ENCODE data around the gene MAP1A.

Gene MAP1A

DNA sequence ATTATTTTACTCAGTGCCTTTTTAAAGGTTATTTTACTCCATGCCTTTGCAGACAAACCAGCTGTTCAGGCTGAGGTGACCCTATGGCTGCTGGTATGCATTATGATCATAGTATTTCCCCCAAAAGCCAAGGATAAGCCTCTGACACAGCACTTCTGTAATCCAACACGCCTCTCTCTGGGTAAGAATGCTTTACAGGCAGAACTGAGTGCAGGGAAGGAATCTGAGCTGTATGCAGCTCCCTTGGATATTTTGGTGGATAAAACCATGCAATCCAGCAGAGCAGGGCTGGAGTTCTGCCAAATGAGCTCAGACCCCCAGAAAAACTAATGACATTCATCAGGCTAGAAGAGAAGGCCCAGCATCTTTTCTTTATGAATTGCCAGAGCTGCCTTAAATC, 11.7 kb upstream of the MAP1A start:
- Mint-ChIP-seq H3K36me3 (no peaks in the 10 kb centered on the region), H3K27ac (no peak overlapping the region), H3K9me3 (no peaks in the 10 kb centered on the region), H3K4me1 (peaks cover 10% of the 10 kb centered on the region), H3K4me3 (no peak overlapping the region), H3K27me3 (no peaks in the 10 kb centered on the region)

DNA sequence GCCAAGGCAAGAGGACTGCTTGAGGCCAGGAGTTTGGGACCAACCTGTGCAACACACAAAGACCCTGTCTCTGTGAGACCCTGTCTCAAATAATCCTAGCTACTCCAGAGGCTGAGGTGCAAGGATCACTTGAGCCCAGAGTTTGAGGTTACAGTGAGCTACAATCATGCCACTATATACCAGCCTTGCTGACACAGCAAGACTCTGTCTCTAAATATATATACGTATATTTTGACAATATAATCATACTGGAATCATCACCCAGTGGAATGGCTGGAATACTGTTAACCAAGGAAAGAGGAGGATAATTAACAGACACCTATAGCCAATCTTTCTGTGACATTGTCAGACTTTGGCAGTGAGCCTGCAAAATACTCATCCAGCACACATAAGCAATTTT, 9.0 kb upstream of the MAP1A start:
- peaks cover 16% of the 10 kb centered on the region for H3K4me1 Mint-ChIP-seq

DNA sequence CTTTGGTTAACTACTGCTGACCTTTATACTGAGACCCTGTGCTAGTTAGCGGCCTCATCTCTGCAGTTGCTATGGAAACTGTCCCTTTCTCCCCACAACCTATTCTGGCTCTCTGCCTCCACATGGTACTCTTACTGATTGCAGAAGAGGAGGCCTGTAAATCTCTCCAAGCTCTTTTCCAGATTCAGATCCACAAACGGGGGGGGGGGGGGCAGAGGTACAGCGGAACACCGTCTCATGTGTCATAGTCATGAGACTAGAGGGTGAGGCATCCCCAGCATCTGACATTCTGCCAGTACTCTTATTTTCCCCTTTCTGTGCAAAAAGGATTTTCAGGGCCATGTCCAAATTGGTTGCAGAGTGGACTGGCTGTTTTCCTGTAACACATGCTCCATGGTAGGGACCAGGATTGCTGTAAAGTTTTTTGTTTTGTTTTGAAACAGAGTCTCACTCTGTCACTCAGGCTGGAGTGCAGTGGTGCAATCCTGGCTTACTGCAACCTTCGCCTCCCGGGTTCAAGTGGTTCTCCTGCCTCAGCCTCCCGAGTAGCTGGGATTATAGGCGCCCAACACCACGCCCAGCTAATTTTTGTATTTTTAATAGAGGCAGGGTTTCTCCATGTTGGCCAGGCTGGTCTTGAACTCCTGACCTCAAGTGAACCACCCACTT, 8.3 kb upstream of the MAP1A start:
- Mint-ChIP-seq H3K27ac (no peak overlapping the region), H3K4me3 (peak overlapping the region; percentile 93), H3K27me3 (no peaks in the 10 kb centered on the region), H3K9me3 (no peaks in the 10 kb centered on the region), H3K36me3 (no peaks in the 10 kb centered on the region), H3K4me1 (peaks cover 21% of the 10 kb centered on the region)

More for the DNA sequence above, 9.0 kb upstream of the MAP1A start:
- no peaks in the 10 kb centered on the region for H3K36me3 Mint-ChIP-seq
- H3K27me3 Mint-ChIP-seq, result no peaks in the 10 kb centered on the region
- H3K4me3 Mint-ChIP-seq, result no peak overlapping the region
- H3K9me3 Mint-ChIP-seq, result no peaks in the 10 kb centered on the region
- no peak overlapping the region for H3K27ac Mint-ChIP-seq

DNA sequence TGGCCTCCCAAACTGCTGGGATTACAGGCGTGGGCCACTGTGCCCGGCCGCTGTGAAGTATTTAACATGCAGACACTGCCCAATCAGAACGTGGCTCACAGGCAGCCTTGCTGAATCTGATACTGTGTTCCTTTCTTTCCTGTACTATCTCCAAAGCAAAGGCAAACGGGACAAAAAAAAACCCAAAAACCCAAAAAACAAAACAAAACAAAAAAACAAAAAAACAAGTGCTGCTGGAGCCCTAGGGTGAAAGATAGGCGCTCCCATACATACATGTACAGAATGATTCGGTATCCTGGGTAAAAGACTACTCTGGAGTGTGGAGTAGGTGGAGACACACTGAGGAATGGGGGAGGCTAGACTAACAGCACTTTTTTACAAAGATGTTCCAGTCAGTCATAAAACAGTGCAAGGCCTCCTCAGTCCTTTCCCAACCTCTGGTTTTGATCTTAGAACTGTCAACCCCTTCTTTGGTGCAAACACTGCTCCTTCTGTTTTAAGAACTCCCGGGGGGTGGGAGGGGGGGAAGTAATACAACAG, 7.7 kb upstream of the MAP1A start:
- no peaks in the 10 kb centered on the region for H3K9me3 Mint-ChIP-seq
- H3K4me1 Mint-ChIP-seq, result peaks cover 26% of the 10 kb centered on the region
- no peak overlapping the region for H3K27ac Mint-ChIP-seq
- peak overlapping the region; percentile 93 for H3K4me3 Mint-ChIP-seq
- no peaks in the 10 kb centered on the region for H3K27me3 Mint-ChIP-seq
- H3K36me3 Mint-ChIP-seq, result no peaks in the 10 kb centered on the region

DNA sequence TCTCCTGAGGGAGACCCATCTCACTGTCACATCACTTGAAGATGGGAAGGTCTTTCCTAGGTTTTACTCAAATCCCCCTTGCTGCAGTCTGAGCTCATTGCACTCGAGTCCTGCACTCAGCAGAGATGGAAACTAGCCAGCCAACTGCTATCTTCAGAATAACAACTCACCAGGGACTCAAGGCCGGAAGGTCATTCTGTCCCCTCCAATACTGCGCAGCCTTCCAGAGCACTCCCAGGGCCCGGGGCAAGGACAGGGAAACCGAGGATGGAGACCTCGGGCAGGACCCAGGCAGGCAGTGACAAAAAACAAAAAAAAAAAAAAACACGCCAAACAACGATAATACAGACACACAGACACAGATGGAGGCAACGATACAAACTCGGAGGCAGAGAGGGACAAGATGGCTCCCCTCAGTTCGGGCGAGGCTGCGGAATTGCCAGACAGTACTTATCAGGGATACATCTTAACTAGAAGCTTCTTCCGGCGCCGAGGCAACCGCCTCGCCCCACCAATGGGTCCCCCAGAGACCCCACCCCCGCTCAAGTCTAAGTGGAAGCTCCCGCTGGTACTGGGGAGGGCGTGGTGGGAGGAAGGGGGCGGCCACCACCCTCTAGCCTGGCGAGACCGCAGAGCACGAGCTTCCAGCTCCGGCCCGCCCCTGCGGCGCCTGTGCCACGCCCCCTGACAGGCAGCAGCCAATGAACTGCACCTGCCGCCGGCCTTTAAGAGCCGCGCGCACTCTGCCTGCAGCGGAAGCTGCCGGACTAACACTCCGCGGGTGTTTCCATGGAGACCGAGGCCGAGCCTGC, 7.0 kb upstream of the MAP1A start:
- peak overlapping the region; percentile 88 for H3K27ac Mint-ChIP-seq
- peaks cover under 1% of the 10 kb centered on the region for H3K27me3 Mint-ChIP-seq
- H3K4me1 Mint-ChIP-seq, result peaks cover 26% of the 10 kb centered on the region
- no peaks in the 10 kb centered on the region for H3K9me3 Mint-ChIP-seq
- peak overlapping the region; percentile 93 for H3K4me3 Mint-ChIP-seq
- no peaks in the 10 kb centered on the region for H3K36me3 Mint-ChIP-seq

DNA sequence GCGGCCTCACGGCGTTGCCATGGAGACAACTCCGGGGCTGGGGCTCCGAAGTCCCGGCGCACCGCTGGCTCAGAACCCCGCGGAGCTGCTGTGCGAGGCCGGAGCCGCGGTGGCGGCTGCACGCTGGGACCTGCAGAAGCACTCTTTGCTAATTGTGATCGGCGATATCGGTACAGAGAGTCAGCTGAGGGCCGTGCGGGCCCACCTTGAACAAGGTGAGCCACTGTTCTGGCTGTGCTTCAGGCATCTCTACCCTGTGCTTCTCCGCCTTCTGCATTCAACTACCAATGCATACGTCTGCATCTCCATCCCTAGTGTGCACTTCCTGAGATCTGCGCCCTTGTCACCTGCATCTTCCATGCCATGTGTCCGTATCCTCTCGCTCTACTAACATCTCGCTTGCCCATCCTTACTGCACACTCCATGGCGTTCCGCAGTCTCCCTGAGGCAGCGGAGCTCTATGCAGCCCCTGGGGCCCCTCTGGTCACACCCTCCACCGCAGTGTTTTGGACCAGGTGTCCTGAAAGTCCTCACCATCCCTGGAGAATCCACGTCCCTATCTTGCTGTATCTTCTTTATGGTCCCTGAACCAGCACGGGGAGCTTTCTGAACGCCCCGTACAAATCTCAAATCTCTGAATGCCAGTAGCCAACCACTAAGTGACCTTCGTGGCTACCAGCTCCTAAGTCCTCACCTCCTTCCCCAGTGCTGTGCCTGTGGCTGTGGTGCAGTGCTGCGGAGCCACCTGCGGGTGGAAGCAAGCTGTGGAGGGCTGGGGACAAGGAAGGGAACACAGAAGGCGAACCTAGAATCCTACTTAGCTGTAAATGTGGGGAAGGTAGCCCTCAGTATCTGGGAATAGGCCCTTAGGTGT, 6.2 kb upstream of the MAP1A start:
- no peaks in the 10 kb centered on the region for H3K9me3 Mint-ChIP-seq
- H3K36me3 Mint-ChIP-seq, result no peaks in the 10 kb centered on the region
- peak overlapping the region; percentile 80 for H3K27ac Mint-ChIP-seq
- H3K4me3 Mint-ChIP-seq, result peak overlapping the region; percentile 93
- peaks cover 26% of the 10 kb centered on the region for H3K4me1 Mint-ChIP-seq
- H3K27me3 Mint-ChIP-seq, result peaks cover 7% of the 10 kb centered on the region

DNA sequence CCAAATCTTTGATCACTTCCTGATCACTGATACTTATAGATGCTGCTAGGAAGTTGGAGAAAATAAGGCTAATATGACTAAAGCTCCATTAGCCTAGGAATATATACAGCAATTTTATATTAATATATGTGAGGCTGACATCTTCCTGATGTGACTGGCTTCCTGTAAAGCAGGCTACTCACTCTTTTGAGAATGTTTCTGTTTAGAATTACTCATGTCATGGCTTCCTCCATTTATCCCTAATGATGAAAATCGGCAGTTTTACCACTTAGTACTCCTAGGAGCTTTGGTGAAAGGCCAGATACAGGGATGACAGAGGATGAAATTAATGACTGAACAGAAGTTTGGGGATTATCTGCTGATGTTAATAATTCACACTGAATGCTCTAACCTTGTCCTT, 3.9 kb upstream of the MAP1A start:
- Mint-ChIP-seq H3K4me3 (no peak overlapping the region), H3K4me1 (peaks cover 36% of the 10 kb centered on the region), H3K36me3 (no peaks in the 10 kb centered on the region), H3K27ac (no peak overlapping the region), H3K27me3 (peaks cover 18% of the 10 kb centered on the region), H3K9me3 (no peaks in the 10 kb centered on the region)

DNA sequence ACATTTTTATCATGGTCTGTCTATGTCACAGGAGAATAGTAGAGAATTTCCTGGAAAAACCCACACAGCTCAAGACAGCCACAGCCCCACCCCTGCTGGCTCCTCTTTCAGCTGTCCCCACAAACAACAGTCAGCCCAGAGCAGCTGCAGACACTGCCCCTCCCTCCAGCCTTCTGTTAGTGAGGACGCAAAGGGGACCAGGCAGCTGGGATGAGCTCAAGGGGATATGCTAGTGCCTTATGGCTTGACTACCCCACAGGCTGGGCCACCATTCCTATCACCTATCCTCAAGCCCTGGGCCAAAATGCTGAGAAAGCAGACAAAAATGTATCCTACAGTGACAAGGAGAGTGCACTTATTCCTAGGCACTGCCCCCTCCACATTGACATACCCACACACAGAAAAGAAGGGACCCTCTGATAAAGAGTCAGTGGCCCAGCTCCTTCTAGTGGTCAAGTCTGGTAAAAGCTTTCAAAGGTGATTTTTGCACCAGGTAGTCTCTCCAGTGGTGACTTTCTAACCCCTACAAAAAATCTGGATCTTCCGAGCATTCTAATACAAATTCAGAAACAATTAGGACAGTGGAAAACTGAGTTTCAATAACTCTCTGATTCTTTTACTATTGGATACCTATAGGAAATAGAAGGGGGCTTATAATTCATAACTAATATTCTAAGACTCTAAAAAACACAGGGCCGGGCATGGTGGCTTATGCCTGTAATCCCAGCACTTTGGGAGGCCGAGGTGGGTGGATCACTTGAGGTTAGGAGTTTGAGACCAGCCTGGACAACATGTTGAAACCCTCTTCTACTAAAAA, 3.0 kb upstream of the MAP1A start:
- no peak overlapping the region for H3K27ac Mint-ChIP-seq
- H3K27me3 Mint-ChIP-seq, result peaks cover 23% of the 10 kb centered on the region
- H3K36me3 Mint-ChIP-seq, result no peaks in the 10 kb centered on the region
- peaks cover 36% of the 10 kb centered on the region for H3K4me1 Mint-ChIP-seq
- H3K4me3 Mint-ChIP-seq, result no peak overlapping the region
- no peaks in the 10 kb centered on the region for H3K9me3 Mint-ChIP-seq

DNA sequence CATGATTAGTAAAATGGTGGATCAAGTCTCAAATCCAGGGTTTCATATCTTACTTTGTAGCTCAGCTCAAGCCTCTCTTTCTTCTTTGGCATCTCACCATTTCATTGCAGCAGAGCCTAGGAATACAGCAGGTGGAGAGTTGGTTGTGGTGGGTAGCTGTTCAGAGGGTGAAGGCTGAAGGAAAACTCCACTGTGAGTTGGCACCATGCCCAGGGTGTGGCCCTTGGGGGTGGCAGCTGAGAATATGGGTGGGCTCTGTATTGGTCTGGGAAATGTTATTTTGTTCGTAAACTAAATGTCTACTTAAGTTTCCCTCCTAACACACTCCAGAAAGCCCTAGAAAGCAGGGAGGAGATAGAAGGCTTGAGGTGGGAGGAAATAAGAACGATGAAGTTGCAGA, 1.7 kb upstream of the MAP1A start:
- peaks cover 26% of the 10 kb centered on the region for H3K4me1 Mint-ChIP-seq
- no peak overlapping the region for H3K27ac Mint-ChIP-seq
- no peak overlapping the region for H3K4me3 Mint-ChIP-seq
- H3K9me3 Mint-ChIP-seq, result no peaks in the 10 kb centered on the region
- H3K36me3 Mint-ChIP-seq, result no peaks in the 10 kb centered on the region
- H3K27me3 Mint-ChIP-seq, result peaks cover 26% of the 10 kb centered on the region

DNA sequence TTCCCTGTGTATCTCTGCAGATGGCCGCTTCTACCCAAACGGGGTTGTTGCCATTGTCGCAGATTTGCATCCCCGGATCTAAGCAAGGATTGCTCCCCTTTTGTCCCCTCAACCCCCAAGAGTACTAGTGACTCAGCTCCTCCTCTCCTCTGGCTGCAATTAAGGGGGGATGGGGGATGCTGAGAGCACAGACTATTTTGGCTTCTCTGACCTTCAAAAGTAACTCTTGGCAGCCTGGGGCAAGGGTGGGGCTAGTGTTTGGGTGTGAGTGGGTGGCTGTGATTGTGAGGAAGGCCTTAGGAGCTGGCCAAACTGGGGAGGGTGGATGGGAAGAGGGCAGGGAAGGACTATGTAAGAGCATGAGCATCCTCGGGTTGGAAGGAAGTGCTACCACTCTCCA, 1.2 kb upstream of the MAP1A start:
- no peaks in the 10 kb centered on the region for H3K9me3 Mint-ChIP-seq

DNA sequence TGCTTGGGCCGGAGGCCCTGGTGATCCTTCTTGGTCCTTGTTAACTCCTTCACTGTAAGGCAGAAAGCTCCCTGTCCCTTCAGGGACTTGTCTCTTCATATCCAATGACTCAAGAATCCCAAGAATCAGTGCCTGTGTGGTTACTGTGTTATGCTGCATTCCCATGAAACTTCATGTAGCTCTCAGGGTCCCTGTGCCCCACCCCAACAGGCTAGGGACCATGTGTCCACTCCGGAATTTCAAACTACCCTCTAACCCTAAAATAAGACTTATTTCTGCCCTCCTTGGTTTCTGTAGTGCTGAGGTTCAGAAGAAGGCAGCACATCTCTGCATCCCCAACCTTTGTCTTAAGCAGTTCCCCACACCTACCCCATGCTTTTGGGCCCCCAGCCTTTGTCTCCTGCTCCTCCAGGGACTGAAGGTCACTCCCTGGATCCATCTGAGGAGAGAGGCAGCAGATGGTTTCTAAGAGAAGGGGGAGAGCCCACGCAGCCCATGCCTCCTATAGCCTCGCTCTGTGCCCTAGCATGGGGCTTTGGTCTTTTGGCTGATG, 531 bp upstream of the MAP1A start:
- Mint-ChIP-seq H3K9me3 (no peaks in the 10 kb centered on the region), H3K27me3 (peaks cover 26% of the 10 kb centered on the region), H3K4me3 (no peak overlapping the region), H3K4me1 (peaks cover 19% of the 10 kb centered on the region), H3K36me3 (no peaks in the 10 kb centered on the region), H3K27ac (no peak overlapping the region)

More for the DNA sequence above, 1.2 kb upstream of the MAP1A start:
- H3K36me3 Mint-ChIP-seq, result no peaks in the 10 kb centered on the region
- H3K4me1 Mint-ChIP-seq, result peaks cover 24% of the 10 kb centered on the region
- H3K4me3 Mint-ChIP-seq, result no peak overlapping the region
- no peak overlapping the region for H3K27ac Mint-ChIP-seq
- peaks cover 26% of the 10 kb centered on the region for H3K27me3 Mint-ChIP-seq

DNA sequence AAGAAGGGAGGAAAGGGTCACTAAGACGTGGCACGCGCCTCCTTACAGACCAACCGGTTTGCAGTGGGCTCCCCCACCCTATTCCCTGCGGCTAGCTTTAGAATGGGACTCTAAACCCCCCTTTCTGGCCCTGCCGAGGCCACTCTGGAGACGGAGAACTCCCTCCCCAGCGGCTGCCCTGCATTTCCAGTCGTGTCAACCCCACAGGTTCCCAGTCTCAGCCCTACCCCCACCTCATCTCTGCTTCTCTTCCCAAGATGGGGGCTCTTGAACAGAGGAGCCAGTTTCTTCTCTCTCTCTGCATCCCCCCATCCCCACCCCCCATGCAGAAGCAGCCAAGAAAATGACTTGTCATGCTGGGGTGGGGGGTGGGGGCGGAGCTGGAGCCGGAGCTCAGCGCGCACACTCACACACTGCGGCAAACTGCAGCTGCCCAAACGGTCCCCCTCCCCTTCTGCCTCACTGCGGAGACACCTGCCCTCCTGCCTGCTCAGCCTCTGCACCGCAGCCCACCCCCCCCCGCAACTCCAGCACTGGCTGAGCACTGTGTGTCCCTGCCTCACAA, 871 bp downstream of the MAP1A start:
- Mint-ChIP-seq H3K4me3 (peak overlapping the region; percentile 66), H3K27ac (no peak overlapping the region), H3K36me3 (no peaks in the 10 kb centered on the region), H3K27me3 (peaks cover 26% of the 10 kb centered on the region), H3K9me3 (no peaks in the 10 kb centered on the region), H3K4me1 (peaks cover 19% of the 10 kb centered on the region)

DNA sequence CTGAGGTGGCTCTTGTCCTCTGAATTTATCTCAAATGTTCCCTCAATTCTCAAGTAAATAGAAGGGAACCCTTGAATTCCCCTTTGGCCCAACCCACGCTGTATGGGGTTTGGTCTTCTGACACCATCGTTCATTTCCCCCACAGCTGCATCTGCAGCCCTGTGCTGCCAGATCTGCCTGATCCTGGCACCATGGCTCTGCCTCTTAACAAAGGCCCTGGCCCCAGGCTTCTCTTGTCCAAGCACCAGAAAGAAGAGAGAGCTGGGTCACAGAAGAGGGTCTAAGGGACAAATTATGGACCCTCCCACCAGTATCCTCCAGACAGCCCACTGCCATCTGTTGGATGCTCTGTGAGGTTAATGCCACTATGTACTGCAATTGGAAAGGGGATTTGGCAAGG, 1.8 kb downstream of the MAP1A start:
- H3K4me3 Mint-ChIP-seq, result peak overlapping the region; percentile 59
- peaks cover 15% of the 10 kb centered on the region for H3K4me1 Mint-ChIP-seq
- H3K36me3 Mint-ChIP-seq, result no peaks in the 10 kb centered on the region
- peaks cover 26% of the 10 kb centered on the region for H3K27me3 Mint-ChIP-seq
- H3K27ac Mint-ChIP-seq, result no peak overlapping the region
- H3K9me3 Mint-ChIP-seq, result no peaks in the 10 kb centered on the region

DNA sequence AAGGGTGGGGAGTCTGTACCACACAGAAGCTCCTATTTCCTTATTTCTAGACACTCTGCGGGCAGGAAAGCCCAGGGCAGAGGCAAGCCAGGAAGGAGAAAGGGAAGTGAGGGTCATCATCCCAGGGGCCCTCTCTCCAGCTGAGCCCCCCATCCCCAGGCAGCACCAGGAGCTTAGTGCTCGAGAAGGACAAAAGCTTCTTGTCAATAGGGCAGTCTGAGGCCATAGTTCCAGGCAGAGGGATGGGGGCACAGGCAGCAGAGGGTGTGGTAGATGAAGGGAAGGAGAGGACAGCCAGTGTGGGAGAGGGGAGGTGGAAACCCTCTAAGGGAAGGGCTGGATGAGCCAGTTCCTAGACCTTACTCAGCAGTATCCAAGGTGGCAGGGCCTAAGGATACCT, 2.7 kb downstream of the MAP1A start:
- H3K4me1 Mint-ChIP-seq, result peaks cover 14% of the 10 kb centered on the region
- H3K9me3 Mint-ChIP-seq, result no peaks in the 10 kb centered on the region
- no peak overlapping the region for H3K27ac Mint-ChIP-seq
- H3K4me3 Mint-ChIP-seq, result no peak overlapping the region
- H3K27me3 Mint-ChIP-seq, result peaks cover 26% of the 10 kb centered on the region
- H3K36me3 Mint-ChIP-seq, result no peaks in the 10 kb centered on the region
